Activated CD4-positive, alpha-beta T cell treated with anti-CD3 and anti-CD28 coated beads, Interleukin-2, Interleukin-6, amounts not matched to agents 100 ng/mL and 50 ng/mL, durations not matched to agents 16 hours and 8 hours (primary cell): ENCODE data around the gene CCR5AS.
"Not testable (repeated sequence)": the region's sequence is repeated elsewhere in the genome, so short reads cannot be mapped to it uniquely, and the experiment has no call there.

Experiments
- DNase-seq: peaks from one replicate; pipeline ENCODE4 v3.0.0-alpha.2; 2020

Gene CCR5AS

DNA sequence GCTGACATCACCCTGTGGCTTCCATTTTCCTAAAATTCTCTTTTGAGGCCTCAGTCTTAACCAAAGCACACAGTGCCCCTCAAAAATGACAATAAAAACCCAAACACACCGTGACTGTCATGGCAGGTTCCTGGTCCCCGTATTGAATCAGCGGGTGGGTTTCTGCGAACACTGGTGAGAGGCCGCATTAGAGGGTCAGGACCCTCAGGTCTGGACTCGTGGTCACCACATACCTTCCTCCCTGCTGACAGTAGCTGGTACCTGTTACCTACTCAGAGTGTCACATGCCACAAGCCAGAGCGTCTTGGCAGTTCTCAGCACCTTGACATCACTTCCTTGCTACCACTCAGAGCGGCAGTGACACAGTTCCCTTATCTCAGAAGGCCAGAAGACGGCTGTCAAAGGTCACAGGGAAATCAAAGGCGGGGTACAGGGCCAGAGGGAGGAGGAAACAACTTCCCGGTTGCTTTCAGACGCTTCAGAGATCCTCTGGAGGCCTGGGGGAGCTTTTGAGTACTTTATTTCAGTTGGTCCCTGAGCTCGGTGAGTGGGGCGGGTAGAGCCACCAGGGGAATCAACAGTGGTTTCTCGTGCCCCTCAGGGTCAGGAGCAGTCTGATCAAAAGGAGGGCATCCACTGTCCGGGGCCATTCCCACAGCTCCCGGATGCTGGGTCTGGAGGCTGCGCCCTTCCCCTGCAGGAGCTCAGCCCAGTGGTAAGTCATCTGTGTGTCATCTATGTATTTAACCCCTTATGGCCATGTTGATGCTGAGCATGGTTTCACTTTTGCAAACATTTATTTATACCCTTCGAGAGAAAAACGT lies at the start of gene CCR5AS, which contains the start of gene CCRL2:
Gene CCR5AS (minus strand): TSS at position 279 of the 824 bp plus-strand sequence.
Gene CCRL2 (plus strand): TSS at position 472 of the 824 bp plus-strand sequence. CDS start 821 bp downstream, outside the sequence.
- DNase-seq = peak; percentile 49

- DNase-seq = no peak
These were observed 49.3 kb upstream of the CCR5AS start for GRCh38 chr3:46456118-46456517.

DNA sequence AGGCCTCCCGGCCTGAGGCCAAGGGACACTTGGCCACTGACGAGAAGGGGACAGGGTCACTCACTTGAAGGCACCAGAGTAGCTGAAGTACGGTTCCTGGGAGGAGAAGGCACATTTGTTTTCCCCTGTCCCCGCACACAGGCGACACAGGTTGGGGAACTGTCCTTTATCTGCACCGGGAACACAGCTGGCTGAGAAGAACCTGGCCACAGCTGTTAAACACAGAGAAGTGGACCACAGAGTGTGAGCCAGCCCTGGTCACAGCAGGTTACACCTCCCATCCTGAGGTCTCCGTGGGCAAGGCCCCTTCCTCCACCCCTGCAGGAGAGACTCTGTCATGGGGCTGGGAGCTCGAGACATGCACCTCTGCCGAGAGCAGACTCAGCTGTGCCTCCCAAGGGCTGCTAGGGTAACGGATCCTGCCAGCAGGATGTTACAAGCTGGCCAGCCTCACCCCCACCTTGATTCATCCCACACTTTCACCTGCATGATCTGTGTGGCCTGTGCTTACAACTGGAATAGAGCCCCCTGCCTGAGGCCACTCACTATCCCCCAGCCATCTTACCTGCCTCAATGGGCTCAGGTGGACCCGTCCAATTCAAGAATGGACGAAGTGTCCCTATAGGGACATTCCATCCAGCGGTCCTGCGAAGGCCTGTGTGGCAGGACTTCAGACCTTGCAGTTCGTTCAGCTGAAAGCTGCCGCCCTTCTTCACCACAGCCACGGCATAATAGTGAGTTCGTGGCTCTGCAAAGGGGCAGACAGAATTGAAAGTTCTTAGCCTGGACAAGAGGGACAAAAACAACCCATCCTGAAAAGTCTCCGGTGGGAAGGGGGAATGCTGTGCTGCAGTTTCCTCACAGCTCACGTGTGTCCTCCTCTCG lies 48.6 kb upstream of the CCR5AS start:
- no peak for DNase-seq

DNA sequence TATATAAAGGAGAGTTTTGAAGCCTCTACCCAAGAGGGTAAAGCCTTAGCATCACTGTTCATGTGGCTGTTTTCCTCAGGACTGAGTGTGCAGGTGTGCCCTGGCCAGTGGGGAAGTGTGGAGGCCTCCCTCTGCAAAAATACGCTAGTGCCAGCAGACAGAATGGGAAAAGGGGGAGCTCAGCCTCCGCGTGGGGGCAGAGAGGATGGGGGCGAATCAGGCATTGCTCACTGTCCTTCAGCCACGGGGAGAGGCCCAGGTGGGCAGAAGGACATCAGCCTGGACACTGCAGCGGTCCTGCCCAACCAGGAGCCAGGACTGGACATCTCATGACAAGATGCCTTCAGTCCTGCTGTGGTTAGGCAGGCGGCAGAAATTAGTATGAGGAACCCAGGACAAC lies 47.7 kb upstream of the CCR5AS start:
- no peak for DNase-seq

DNA sequence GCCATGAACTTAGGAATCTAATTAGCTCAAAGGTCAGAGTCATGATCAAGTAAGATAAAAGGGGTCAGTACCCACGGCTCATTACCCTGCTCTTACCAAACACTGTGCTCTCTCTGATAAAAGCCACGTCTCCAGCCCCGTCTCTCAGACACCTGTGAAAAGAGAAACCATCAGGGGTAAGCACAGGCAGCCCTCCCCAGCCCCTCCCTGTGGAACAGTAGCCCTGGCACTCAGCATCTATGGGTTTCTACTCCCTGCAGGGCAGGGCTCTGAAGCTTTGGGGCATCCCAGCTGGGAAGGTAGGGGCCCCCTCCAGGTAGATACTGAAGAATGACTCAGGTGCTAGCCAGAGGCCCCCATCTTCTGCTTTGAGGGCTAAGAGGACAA lies 47.3 kb upstream of the CCR5AS start:
- no peak for DNase-seq

GRCh38 chr3:46453526-46454208 lies 46.8 kb upstream of the CCR5AS start:
- DNase-seq = no peak

DNA sequence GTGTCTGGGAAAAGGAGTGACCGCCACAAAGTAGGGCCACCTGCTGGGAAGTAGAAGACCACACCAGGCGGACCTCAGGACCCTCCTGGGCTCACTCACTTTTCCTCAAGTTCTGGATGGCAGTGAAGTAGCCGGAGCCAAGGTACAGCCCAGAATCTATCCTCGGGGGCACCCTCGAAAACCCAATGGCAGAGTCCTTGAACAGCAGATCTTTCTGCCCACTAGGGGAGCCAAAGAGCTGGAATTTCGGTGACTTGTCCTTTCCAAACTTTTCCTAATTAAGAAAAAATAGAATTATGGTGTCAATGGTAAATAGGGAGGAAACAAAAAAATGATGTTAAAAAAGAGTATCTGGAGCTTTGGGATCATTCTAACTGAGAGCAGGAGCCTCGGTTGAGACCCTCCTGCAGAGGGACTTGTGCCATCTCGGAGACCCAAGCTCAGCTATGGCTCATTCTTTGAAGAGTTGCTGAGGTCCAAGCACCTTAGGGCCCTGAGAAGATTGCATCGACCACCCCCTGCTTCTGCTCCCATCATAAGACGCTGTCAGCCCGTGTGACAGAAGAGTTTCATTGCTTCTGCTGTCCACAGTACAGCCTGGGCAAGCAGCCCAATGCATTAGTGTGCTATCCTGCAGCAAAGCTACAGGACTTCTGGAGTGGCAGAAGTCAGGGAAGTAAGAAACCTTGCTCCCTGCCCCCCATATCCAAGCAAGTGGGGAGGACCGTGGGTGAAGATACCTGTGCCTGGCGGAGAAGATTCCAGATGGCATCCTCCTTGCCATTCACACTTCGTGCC lies 43.1 kb upstream of the CCR5AS start:
- no peak for DNase-seq

- no peak for DNase-seq
These were observed 41.9 kb upstream of the CCR5AS start for GRCh38 chr3:46448721-46449120.

GRCh38 chr3:46447228-46447985 lies 40.5 kb upstream of the CCR5AS start:
- no peak for DNase-seq

DNA sequence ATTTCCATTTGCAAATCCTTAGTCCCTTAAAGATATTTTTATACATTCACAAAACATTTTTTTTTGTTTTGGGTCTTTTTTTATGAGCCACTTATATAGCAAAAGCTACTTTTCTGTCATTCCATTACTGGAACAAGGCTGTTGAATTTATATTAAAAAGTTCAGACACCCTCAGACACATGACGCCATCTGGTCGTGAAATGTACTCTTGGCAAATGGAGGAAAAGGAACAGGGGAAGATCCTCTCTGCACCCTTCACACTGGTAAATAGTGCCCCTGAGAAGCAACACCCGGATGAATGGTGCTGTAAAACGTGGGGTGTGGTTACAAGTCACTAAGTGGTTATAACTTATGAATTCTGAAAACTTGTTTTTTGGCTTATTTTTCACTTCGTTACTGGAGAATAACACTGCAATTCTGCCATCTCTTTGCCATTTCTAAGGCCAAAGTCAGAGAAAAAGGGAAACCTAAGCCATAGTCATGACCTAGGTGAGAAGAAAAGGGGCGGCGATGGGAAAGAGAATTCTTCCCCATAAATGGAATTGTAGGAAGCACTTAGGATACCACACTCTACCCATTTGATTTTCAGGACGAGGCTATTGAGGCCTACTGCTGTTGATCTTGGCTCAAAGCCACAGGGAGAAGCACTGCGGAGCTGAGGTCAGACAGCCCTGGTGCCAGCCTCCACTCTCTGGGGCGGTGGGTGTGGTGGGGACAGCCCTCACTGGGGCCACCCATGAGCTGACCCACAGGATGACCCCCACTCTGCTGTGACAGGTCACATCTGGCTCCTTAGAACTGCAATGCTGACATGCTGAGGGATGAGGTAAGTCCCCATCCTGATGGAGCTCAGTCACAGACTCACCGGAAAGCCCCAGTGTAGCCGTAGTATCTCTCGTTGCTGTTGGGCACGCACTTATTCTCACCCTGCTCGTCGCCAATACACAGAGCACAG lies 36.0 kb upstream of the CCR5AS start:
- no peak for DNase-seq

DNA sequence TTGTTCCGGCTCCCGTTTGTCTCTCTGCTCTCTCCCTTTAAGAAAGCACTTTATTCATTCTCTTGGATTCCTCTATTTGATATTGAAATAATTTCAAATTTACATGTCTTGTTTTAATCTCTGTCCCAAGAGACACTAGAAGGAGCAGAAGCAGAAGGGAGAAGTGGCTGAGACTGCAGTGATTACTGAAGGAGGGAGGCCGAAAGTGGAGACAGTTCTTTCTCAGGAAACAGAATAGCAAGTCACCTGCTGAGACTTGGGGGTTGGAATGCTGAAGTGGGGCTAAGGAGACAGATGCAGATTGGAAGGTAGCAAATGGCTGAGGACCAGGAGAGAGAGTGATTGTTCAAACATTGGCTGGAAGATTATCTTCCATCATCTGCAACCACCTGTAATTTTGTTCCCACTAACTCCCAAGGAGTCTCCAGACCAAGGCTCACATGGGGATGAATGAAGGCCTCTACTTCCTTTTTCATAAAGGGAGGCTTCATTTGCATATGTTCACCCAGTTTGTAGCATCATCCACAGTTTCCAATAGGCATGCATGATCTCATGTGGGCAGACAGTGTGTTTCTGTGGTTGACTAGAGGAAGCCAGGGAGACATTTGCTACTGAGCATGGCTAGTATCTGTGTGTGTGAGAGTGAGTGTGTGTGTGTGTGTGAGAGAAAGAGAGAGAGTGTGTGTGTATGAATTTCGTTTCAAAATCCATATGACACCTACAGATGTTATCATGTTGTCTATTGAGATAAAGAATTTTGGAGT lies 33.8 kb upstream of the CCR5AS start:
- DNase-seq = peak; percentile 50

DNA sequence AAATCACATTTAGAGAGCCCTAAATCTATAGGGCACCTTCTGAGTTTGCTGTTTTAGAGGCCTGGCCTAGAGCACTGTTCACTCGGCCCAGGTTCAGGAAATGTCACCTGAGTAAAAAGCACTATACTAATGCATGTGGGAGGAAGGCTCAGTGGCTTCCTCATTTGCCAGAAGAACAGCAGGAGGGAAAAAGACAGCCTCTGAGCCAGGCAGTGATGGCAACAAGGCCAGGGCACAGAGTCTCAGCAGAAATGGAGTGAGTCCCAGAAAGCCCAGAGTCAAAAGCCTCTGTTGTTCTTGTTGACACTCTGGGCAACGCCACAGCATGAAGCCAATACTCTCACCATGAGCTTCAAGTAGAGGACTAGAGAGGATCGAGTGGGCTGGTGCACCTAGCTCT lies 32.0 kb upstream of the CCR5AS start:
- no peak for DNase-seq

- no peak for DNase-seq
These were observed 28.3 kb upstream of the CCR5AS start for GRCh38 chr3:46435081-46435726.

GRCh38 chr3:46433841-46434240 lies 27.0 kb upstream of the CCR5AS start:
- no peak for DNase-seq

- not testable (repeated sequence) for DNase-seq
These were observed 26.3 kb upstream of the CCR5AS start for GRCh38 chr3:46433118-46433517.

- not testable (repeated sequence) for DNase-seq
These were observed 25.0 kb upstream of the CCR5AS start for GRCh38 chr3:46431905-46432304.

DNA sequence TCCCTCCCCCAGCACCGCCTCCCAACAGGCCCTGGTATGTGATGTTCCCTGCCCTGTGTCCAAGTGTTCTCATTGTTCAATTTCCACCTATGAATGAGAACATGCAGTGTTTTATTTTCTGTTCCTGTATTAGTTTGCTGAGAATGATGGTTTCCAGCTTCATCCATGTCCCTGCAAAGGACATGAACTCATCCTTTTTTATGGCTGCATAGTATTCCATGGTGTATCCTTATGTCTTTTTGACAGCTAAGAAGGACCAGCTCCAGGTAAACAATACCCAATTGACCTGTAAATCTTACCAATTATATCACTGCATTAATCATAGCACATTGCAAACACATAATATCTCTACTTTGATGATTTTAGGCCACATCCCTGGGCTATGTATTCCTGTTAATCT lies 24.0 kb upstream of the CCR5AS start:
- not testable (repeated sequence) for DNase-seq

- no peak for DNase-seq
These were observed 22.8 kb upstream of the CCR5AS start for GRCh38 chr3:46429671-46430070.

GRCh38 chr3:46429250-46429649 lies 22.4 kb upstream of the CCR5AS start:
- DNase-seq = no peak
